ENCODE results near the gene SENP3.

Gene SENP3

DNA sequence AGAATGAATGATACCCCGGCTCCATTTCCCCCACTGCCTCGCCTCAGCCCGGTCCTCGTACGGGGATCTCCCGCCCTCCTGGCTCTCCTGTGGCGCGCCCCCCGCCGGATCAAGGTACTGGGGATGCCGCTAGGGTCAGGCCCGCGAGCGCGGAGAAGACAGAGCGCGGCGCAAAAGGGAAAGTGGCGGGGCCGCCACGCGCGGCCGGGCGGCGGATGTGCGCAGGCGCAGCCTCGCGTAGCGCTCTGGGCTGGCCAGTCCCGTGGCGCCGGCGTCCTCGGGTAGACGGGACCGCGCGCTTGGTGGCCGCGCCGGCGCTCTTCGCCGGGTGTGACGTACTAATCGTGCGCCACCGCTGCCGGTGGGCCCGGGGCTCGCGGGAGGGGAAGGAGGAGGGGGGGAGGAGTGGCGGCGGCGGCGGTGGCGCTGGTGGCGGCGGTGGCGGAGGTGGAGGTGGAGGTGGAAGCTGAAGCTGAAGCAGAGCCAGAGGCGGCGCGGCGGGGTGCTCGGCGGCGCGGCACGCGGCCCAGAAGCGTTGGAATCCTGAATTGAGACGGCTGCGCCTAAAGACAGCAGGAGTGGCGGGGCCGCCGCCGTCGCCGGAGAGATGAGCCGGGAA lies at the start of gene SENP3:
TSS of gene SENP3 (plus strand) at position 331 of the 619 bp plus-strand sequence. CDS start 1,158 bp downstream, outside the sequence.
- in situ Hi-C loops (cut with HindIII; ENCODE audit: low pct_ligation_motif_present, low pct_unique_long_range_greater_than_20kb, low sequenced_read_pairs): no loop called here

DNA sequence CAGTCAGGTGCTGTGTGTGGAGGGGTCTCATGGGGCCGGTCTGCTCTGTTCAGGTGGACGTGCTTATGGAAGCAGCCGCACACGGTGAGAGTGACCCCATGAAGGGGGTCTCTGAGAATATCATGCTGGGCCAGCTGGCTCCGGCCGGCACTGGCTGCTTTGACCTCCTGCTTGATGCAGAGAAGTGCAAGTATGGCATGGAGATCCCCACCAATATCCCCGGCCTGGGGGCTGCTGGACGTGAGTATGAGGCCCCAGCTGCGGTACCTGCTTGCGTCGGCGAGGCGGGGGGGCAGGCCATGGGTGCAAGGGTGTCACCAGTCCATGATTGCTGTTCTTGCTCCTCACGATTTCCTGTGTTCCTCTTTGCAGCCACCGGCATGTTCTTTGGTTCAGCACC lies 49.6 kb upstream of the SENP3 start:
- in situ Hi-C loops (cut with HindIII; ENCODE audit: low pct_ligation_motif_present, low pct_unique_long_range_greater_than_20kb, low sequenced_read_pairs): no loop called here
- no peak for DNase-seq

More for the DNA sequence above, at the start of gene SENP3:
- peak; percentile 95 for DNase-seq

DNA sequence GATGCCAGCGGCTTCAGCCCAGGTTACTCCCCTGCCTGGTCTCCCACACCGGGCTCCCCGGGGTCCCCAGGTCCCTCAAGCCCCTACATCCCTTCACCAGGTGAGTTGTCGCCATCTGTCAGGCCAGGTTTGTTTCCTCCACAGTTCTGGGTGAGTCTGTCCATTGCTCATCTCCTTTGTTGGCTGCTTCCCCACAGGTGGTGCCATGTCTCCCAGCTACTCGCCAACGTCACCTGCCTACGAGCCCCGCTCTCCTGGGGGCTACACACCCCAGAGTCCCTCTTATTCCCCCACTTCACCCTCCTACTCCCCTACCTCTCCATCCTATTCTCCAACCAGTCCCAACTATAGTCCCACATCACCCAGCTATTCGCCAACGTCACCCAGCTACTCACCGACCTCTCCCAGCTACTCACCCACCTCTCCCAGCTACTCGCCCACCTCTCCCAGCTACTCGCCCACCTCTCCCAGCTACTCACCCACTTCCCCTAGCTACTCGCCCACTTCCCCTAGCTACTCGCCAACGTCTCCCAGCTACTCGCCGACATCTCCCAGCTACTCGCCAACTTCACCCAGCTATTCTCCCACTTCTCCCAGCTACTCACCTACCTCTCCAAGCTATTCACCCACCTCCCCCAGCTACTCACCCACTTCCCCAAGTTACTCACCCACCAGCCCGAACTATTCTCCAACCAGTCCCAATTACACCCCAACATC lies 48.7 kb upstream of the SENP3 start:
- no peak for DNase-seq
- in situ Hi-C loops (cut with HindIII; ENCODE audit: low pct_ligation_motif_present, low pct_unique_long_range_greater_than_20kb, low sequenced_read_pairs): no loop called here

DNA sequence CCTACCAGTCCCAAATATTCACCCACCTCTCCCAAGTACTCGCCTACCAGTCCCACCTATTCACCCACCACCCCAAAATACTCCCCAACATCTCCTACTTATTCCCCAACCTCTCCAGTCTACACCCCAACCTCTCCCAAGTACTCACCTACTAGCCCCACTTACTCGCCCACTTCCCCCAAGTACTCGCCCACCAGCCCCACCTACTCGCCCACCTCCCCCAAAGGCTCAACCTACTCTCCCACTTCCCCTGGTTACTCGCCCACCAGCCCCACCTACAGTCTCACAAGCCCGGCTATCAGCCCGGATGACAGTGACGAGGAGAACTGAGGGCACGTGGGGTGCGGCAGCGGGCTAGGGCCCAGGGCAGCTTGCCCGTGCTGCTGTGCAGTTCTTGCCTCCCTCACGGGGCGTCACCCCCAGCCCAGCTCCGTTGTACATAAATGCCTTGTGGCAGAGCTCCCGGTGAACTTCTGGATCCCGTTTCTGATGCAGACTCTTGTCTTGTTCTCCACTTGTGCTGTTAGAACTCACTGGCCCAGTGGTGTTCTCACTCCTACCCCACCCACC lies 47.8 kb upstream of the SENP3 start:
- no peak for DNase-seq
- in situ Hi-C loops (cut with HindIII; ENCODE audit: low pct_ligation_motif_present, low pct_unique_long_range_greater_than_20kb, low sequenced_read_pairs): no loop called here

DNA sequence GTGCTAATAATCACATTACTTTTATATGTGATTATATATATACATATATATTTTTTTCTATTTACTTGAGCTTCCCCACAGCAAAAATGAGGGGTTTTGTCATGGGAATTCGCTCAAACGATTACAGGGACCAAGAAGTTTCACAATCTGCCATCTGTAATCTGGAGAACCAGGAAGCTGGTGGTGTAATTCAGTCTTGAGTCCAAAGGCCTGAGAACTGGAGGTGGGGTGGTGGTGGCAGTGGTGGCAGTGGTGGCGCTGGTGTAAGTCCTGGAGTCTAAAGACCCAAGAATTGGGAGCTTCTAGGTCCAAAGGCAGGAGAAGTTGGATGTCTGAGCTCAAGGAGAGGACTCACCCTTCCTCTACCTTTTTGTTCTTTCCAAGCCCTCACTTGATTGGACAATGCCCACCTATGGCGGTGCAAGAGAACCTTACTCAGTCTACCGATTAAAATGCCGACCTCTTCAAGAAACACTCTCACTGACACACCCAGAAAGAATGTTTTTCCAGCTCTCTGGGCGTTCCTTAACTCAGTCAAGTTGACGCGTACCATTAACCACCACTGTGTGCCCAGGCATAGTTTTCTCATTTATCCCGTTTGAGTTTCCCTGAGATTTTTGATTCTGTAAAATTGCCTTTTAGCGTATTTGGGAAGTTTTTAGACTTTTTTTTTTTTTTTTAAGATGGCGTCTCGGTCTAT lies 45.7 kb upstream of the SENP3 start:
- in situ Hi-C loops (cut with HindIII; ENCODE audit: low pct_ligation_motif_present, low pct_unique_long_range_greater_than_20kb, low sequenced_read_pairs): no loop called here
- DNase-seq: no peak

DNA sequence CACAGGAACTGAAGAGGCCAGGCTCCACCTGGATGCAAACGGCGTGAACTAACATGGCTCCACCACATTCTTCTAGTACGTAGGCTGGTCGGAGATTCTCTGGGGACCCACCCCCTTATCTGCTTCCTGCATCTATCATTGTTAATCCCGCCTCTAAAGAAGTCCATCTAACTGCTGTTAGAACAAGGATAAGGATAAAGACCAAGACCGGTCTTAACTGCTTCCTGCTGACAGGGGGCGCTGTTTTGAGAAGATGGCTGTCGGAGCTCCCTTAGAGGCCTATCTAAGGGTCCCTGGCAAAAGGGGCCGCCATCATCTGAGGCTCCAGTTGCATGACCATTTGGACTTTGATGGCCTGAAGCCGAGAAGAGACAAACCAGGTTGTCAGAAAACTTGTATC lies 38.7 kb upstream of the SENP3 start:
- DNase-seq: no peak
- in situ Hi-C loops (cut with HindIII; ENCODE audit: low pct_ligation_motif_present, low pct_unique_long_range_greater_than_20kb, low sequenced_read_pairs): no loop called here

DNA sequence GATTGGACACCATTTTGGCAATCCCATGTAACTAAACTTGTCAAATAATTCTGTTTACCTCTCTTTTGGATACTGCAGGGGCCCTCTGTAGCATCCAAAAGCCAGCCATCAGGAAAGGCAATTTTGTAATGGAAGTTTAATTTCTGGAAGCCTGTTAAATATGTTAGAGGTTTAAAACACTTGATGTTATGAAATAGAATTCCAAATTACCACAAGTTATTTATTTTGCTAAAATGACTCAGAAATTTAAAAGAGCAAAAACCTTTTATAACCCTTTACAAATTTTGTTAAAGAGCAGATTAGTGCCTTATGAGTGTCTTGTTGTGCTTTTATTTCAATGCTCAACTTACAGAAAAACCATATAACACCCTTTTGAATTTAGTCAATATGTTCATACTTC lies 32.9 kb upstream of the SENP3 start:
- in situ Hi-C loops (cut with HindIII; ENCODE audit: low pct_ligation_motif_present, low pct_unique_long_range_greater_than_20kb, low sequenced_read_pairs): no loop called here
- DNase-seq: no peak

DNA sequence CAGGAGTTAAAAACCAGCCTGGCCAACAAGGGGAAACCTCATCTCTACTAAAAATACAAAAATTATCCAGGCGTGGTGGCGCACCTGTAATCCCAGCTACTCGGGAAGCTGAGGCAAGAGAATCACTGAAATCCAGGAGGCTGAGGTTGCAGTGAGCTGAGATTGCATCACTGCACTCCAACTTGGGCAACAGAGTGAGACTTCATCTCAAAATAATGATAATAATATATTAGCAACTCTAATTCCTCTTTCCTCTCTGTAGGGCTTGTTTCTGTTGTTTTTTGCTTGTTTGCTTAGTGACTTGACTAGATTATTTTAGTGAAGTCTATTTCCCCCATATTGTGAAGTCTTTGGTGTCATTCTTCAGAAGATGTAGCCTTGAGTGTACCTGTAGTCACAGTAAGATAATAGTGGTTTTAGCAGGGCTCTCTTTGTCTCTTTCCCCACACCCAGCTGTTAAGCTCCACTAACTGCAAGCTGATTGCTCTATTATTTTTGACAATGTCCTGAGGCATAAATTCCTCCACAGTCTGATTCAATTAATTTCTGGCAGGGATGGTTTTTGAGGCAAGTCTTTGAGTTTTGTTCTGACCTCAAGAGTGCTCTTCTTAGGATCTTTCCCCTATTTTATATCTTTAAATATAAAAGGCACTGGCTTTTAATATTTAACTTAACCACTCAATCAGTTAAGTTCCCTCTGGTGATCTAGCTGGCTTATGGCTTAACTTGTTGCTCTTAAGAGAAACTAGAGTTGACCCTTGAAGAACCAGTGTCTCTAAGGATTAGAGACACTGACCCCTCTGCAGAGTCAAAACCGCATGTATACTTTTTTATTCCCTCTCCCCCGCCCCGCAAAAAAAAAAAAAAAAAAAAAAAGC lies 31.5 kb upstream of the SENP3 start:
- in situ Hi-C loops (cut with HindIII; ENCODE audit: low pct_ligation_motif_present, low pct_unique_long_range_greater_than_20kb, low sequenced_read_pairs): no loop called here

DNA sequence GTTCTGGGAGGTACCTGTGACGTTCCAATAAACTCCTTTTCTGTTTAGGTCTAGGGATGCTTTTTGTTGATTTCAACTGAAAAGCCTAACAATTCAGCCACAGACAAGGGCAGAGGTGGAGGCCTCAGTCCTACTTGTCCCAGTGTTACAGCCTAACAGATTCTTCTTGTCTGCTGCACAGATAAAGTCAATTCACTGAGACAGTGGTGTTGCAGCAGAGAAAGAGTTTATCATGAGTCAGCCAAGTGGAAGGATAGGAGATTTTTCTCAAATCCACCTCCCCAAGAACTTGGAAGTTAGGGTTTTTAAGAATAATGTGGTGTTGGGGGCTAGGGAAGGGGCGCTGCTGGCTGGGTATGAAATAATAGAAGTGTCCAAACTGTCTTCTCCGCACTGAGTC lies 23.7 kb upstream of the SENP3 start:
- in situ Hi-C loops (cut with HindIII; ENCODE audit: low pct_ligation_motif_present, low pct_unique_long_range_greater_than_20kb, low sequenced_read_pairs): no loop called here
- DNase-seq: no peak

More for the DNA sequence above, 31.5 kb upstream of the SENP3 start:
- DNase-seq: no peak

DNA sequence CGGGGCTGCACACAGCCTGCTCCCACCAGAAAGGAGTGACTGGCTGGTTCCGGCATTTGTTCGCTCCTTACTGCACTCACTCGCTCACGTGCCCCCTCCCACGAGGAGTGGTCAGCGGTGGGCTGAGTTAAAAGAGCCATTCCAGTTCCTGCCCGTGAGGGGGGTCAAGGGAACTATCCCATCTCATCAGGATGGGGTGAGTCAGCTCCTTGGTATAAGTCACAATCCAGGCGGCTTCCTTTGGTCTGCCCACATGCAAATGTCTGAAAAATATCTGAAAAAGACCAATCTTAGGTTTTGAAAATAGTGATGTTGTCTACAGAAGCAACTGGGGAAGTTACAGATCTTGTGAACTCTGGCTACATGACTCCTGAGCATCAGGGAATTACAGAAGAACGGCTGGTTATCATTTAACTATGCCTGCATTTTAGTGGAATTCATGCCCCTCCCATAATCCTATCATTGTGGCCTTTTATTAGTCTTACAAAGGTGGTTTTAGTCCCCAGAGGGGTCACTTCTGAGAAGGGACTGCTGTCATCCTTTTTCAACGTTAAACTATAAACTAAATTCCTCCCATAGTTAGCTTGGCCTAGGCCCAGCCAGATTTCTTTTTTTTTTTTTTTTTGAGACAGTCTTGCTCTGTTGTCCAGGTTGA lies 22.7 kb upstream of the SENP3 start:
- DNase-seq: no peak
- in situ Hi-C loops (cut with HindIII; ENCODE audit: low pct_ligation_motif_present, low pct_unique_long_range_greater_than_20kb, low sequenced_read_pairs): no loop called here

DNA sequence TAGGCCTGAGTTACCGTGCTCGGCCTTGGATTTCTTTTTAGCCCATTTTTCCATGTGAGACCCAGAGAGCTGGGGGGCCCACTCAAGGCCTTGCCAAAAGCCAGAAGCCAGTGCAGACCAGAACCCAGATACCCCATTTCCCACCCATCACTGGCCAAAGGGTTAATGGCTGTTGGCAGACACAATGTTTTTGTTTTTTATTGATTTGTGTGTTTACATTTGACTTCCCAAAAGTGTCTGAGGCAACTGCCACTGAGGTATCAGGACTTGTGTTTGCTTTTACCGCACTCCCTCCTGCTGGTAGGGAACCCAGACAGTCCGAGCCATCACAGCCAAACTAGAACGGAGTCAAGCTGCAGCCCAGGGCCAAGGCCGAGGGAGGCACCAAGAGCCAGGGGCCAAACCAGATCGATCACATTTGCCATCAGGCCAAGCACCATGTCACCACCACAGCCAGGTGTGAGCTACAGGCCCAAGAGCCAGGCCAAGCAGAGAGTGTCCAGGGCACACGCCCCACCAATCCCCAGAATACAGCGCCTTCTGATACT lies 20.6 kb upstream of the SENP3 start:
- in situ Hi-C loops (cut with HindIII; ENCODE audit: low pct_ligation_motif_present, low pct_unique_long_range_greater_than_20kb, low sequenced_read_pairs): no loop called here
- DNase-seq: no peak

DNA sequence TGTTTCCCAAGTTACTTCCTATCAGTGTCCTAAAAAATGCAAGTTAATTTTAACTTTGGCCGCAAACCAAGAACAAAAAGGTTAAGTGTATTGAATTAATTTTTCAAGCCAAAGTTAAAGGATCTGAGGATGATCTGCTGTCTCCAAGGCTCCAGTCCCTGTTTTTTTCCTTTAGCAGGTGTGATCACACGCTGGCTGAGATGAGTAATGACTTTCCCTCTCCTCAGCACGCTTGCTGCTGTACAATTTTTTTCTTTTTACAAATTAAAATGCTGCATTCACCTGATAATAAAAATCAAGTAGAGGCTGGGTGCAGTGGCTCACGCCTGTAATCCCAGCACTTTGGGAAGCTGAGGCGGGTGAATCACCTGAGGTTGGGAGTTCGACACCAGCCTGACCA lies 16.8 kb upstream of the SENP3 start:
- in situ Hi-C loops (cut with HindIII; ENCODE audit: low pct_ligation_motif_present, low pct_unique_long_range_greater_than_20kb, low sequenced_read_pairs): no loop called here

DNA sequence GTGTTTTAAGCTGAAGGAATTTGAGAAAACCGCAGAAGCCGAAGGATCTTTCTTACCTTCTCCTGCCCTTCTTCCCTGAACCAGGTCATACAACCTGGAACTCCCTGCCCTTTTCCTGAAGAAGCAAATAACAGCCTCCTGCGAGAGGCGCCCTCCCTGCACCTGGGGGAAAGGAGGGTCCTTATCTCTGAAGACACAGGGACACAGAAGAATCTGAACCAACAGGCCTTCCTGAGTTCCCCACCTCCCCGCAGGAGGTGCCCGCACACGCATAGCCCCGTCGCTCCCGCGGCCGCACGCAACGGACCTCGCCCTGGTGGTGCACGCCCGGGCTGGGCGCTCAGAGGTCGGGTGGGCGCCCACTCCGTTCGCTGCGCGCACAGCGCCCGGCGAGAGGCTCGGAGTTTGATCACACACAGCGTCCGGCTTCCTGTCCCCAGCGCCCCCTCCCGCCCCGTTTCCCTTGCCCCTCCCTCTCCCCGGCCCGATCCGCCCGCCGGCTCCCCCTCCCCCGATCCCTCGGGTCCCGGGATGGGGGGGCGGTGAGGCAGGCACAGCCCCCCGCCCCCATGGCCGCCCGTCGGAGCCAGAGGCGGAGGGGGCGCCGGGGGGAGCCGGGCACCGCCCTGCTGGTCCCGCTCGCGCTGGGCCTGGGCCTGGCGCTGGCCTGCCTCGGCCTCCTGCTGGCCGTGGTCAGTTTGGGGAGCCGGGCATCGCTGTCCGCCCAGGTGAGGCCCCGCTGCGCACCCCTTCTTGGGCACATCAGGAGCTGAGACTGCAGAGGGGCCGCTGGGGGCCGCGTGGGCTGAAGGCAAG lies 12.9 kb upstream of the SENP3 start, which contains the start of gene TNFSF12:
TSS of gene TNFSF12 (plus strand) at position 474 of the 816 bp plus-strand sequence. CDS start at position 570, 96 bp downstream.
- in situ Hi-C loops (cut with HindIII; ENCODE audit: low pct_ligation_motif_present, low pct_unique_long_range_greater_than_20kb, low sequenced_read_pairs): no loop called here
- peak; percentile 58 for DNase-seq

More for the DNA sequence above, 16.8 kb upstream of the SENP3 start:
- DNase-seq: no peak

DNA sequence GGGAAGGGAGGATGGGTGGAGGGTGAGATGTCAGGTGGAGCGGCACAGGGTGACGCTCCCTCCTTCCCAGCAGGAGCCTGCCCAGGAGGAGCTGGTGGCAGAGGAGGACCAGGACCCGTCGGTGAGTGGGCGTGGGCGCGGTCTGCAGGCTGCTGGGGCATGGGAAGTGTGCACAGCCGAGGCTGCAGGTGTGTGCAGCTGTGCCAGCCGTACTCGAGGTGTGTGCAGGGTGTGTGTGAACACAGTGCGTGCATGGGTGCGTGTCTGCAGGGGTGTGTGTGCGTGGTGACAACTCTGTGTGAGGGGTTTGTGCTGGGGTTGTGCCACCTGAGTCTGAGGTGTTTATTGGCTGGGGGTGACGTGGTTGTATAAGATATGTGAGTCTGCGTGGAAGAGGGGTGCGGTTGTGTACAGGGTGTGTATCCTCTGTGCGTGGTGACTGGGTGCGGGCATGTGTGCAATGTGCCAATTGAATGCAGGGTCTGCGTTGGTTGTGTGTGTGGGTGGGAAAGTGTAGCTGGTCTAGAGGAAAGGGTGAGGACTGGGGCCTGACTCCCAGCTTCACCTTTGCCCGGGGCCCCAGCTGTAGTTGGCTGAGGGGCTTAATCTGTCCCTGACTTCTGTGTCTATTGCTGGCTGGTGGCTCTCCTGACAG lies 12.2 kb upstream of the SENP3 start:
- in situ Hi-C loops (cut with HindIII; ENCODE audit: low pct_ligation_motif_present, low pct_unique_long_range_greater_than_20kb, low sequenced_read_pairs): no loop called here
- DNase-seq: no peak

DNA sequence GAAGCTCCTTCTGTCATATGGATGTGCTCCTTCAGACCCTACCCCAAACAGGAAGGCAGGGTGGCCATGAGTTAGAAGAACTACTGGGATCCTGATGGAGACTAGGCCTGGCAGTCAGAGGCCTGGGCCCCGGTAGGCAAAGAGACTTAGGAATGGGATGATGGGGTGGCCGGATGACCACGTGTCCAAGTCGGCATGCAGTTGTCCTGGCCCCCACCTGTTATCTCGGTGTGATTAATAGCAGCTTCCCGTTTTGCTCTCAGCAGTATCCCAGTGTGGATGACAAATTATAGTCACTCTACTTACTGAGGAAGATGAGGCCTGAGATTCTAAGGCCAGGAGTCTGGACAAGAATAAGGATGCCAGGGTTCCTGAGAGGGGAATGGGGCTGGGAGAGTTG lies 11.4 kb upstream of the SENP3 start:
- in situ Hi-C loops (cut with HindIII; ENCODE audit: low pct_ligation_motif_present, low pct_unique_long_range_greater_than_20kb, low sequenced_read_pairs): no loop called here
- DNase-seq: no peak

DNA sequence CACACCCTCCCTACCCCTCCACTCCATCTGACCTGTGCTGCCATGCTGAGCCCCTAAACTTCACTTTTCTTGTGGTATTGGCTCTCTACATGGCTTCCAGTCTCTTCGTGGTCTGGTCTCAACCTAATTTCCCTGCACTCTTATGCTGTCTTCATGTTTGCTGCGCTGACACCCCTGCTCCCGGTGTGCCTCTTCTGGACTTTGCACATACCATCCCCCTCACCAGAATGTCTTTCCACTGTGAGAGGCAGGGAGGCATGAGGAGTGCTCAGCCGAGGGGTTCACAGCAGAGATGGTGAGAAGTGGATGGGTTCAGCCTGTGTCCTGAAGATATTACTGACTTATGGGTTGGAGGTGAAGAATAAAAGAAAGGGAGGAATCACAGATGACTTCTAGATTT lies 10.3 kb upstream of the SENP3 start:
- in situ Hi-C loops (cut with HindIII; ENCODE audit: low pct_ligation_motif_present, low pct_unique_long_range_greater_than_20kb, low sequenced_read_pairs): no loop called here
- DNase-seq: no peak
